C1 segment of cervical spinal cord (tissue), 14 donors: ENCODE results near the gene WDHD1.
"Not testable (repeated sequence)": the region's sequence is repeated elsewhere in the genome, so short reads cannot be mapped to it uniquely, and the experiment has no call there.

Source experiments
- DNase-seq, 14 donors: peaks; one replicate each; lab custom pipeline; 2025; lab: John Stamatoyannopoulos, UW

Gene WDHD1

GRCh38 chr14:54908973-54909372 lies 117.9 kb downstream of the WDHD1 start:
- DNase-seq = not testable (repeated sequence)

GRCh38 chr14:54908190-54908589 lies 118.7 kb downstream of the WDHD1 start:
- DNase-seq = no peak

GRCh38 chr14:54906075-54906474 lies 120.8 kb downstream of the WDHD1 start:
- DNase-seq = no peak

- peak in 10 of 14 donors; percentile 41 to 75 (median 46) for DNase-seq
These were observed 124.1 kb downstream of the WDHD1 start, which contains the start of gene GCH1 for GRCh38 chr14:54902521-54903420. Gene GCH1, minus strand, starts transcription at chr14:54902826. Its CDS starts 163 bp downstream, at chr14:54902663.

GRCh38 chr14:54902143-54902520 lies 124.8 kb downstream of the WDHD1 start:
- DNase-seq = peak in 6 of 14 donors; percentile 8 to 37 (median 28)

- peak in 2 of 14 donors; percentile 9 to 26 for DNase-seq
These were observed 125.3 kb downstream of the WDHD1 start for GRCh38 chr14:54901380-54902142.

GRCh38 chr14:54899573-54899972 lies 127.3 kb downstream of the WDHD1 start:
- no peak for DNase-seq

- DNase-seq = not testable (repeated sequence)
These were observed 128.9 kb downstream of the WDHD1 start for GRCh38 chr14:54897809-54898555.

- DNase-seq = no peak
These were observed 131.2 kb downstream of the WDHD1 start for GRCh38 chr14:54895683-54896082.

GRCh38 chr14:54894995-54895394 lies 131.9 kb downstream of the WDHD1 start:
- no peak for DNase-seq

- DNase-seq = no peak
These were observed 133.6 kb downstream of the WDHD1 start for GRCh38 chr14:54893151-54893760.

- no peak for DNase-seq
These were observed 135.2 kb downstream of the WDHD1 start for GRCh38 chr14:54891471-54892245.

GRCh38 chr14:54890788-54891187 lies 136.1 kb downstream of the WDHD1 start:
- no peak for DNase-seq

- no peak for DNase-seq
These were observed 137.0 kb downstream of the WDHD1 start for GRCh38 chr14:54889919-54890318.
